HepG2 (cell line): ENCODE measurements around the gene GALNT9.
"Not testable (repeated sequence)": the region's sequence is repeated elsewhere in the genome, so short reads cannot be mapped to it uniquely, and the experiment has no call there.

Experiments
- CTCF ChIP-seq: sonication (generic); formaldehyde crosslinking; IDR thresholded peaks from 2 replicates; pipeline ENCODE4 v1.5.0; 2020; ENCODE audit warnings: mild to moderate bottlenecking, missing genetic modification reagents, moderate library complexity
- DPF2 ChIP-seq: sonication (generic); formaldehyde crosslinking; IDR thresholded peaks from 2 replicates; pipeline ENCODE4 v1.4.0; 2020; ENCODE audit warnings: mild to moderate bottlenecking, low read depth, missing genetic modification reagents, borderline replicate concordance
- EP300 ChIP-seq, 3 experiments: sonication (generic) in 1 of 3; formaldehyde crosslinking in 1 of 3; IDR thresholded peaks; 2 replicates each; pipeline versions ENCODE4 v1.5.1 to v1.6.1; 2011 to 2020; ENCODE audit warnings: low read depth in 2 of 3, low read length in 2 of 3, borderline replicate concordance in 1 of 3, improper control_type of control experiment in 1 of 3, mild to moderate bottlenecking in 1 of 3, missing genetic modification reagents in 1 of 3, moderate library complexity in 1 of 3
- PBX3 ChIP-seq: sonication (generic); formaldehyde crosslinking; IDR thresholded peaks from 2 replicates; pipeline ENCODE4 v1.8.1; 2023; ENCODE audit warnings: missing genetic modification reagents, inconsistent platforms, borderline replicate concordance
- YY1 ChIP-seq: IDR thresholded peaks from 2 replicates; pipeline ENCODE4 v1.6.1; 2011; ENCODE audit warnings: low read length, low read depth, moderate library complexity, mild to moderate bottlenecking; ENCODE audit not compliant: insufficient read depth, insufficient replicate concordance
- ZBTB8A ChIP-seq: sonication (generic); formaldehyde crosslinking; IDR thresholded peaks from 2 replicates; pipeline ENCODE4 v1.4.0; 2020; ENCODE audit warnings: mild to moderate bottlenecking, low read depth, missing genetic modification reagents, borderline replicate concordance
- ZNF432 ChIP-seq: sonication (generic); formaldehyde crosslinking; IDR thresholded peaks from 2 replicates; pipeline ENCODE4 v1.5.0; 2020; ENCODE audit warnings: missing genetic modification reagents, mild to moderate bottlenecking, borderline replicate concordance

- not testable (repeated sequence) for TF ChIP-seq DPF2; EP300 (IDR thresholded peaks at IDR 0.05; ENCODE audit: low read depth in 2 of 2, low read length in 2 of 2); EP300 (CRISPR knock-in tag; IDR thresholded peaks at IDR 0.05; ENCODE audit: borderline replicate concordance); YY1; PBX3 (CRISPR knock-in tag); CTCF (CRISPR knock-in tag); ZBTB8A (CRISPR knock-in tag); ZNF432 (CRISPR knock-in tag)
These were observed 76.4 kb downstream of the GALNT9 start for GRCh38 chr12:132252981-132253380.
